Kidney capillary endothelial cell (primary cell): ENCODE data around the gene ANKRD63.

Source experiments
- DNase-seq: peaks from one replicate; pipeline ENCODE4 v3.0.0-alpha.2; 2018; ENCODE audit warnings: low spot score

Gene ANKRD63

DNA sequence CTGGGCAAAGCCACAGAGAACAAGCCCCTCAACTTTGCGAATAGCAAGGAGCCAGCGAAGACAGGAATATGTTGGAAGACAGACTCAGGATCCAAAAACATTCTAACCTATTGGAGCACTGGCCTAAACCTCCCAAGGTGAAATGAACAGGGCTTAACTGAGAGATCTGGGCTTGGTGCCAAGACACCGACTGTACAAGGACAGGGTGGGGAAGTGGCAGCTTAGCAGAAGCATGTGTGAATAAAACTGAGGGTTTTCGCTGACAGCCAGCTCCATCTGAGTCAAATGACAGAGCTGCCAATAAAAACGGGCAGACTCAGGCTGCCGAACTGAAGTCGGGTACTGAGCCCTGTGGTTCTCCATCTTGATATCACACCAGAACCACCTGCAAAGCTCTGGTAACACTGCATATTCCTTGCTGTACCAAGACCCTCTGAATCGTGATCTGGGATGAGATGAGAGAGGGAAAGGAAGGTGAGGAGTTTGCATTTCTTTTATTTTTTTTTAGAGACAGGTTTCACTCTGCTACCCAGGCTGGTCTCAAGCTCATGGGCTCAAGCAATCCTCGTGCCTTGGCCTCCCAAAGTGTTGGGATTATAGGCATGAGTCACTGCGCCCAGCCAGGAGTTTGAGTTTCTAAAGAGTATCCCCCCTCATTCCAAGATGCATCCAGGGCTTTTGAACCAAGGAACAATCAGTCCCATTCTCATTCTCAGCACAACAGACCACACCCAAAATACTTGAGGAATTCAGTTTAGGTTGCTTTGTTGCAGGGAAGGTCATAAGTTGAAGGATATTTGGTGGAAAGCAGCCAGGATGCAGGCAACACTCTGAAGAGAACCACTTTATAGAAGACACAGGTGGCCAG lies 30.9 kb upstream of the ANKRD63 start:
- DNase-seq, result no peak

DNA sequence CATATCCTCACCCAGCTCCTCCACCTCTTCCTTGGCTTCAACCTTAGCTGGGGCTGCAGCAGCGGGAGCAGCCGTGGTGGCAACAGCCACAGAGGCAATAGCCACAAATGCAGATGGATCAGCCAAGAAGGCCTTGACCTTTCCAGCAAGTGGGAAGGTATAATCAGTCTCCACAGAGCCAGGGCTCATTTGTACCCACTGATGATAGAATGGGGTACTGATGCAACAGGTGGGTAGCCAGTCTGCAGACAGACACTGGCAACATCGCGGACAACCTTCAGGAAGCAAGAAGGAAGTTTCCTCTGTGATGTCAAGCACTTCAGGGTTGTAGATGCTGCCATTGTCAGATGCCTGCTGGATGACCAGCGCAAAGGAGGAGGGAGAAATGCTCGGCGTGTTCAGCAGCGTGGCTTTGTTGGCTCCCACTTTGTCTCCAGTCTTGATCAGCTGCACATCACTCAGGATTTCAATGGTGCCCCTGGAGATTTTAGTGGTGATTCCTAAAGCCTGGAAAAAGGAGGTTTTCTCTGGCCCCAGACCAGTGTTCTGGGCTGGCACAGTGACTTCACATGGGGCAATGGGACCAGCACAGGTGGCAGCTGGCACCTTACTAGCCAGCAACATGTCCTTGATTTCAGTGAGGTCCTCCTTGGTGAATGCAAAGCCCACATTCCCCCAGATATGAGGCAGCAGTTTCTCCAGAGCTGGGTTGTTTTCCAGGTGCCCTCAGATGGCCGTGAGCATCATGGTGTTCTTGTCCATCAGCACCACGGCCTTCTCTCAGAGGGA lies 29.7 kb upstream of the ANKRD63 start:
- DNase-seq, result no peak

DNA sequence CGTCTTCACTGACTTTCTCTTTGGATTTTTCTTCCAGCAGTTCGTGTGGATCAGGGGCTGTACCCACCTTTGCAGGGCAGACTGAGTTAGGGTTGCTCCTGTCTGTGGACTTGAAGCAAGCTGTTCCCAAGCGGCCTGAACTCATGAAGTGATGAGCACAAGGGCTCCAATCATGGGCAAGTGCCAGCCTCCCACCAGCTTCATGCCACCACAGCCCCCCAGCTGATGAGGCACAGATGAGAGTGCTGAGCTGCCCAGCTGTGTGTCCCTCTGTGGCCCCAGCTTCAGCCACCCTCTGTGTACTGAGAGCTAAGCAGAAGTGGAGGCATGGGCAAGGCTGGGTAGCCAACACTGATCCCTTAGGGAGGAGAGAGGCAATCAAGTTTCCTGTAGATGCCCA lies 28.1 kb upstream of the ANKRD63 start:
- no peak for DNase-seq

DNA sequence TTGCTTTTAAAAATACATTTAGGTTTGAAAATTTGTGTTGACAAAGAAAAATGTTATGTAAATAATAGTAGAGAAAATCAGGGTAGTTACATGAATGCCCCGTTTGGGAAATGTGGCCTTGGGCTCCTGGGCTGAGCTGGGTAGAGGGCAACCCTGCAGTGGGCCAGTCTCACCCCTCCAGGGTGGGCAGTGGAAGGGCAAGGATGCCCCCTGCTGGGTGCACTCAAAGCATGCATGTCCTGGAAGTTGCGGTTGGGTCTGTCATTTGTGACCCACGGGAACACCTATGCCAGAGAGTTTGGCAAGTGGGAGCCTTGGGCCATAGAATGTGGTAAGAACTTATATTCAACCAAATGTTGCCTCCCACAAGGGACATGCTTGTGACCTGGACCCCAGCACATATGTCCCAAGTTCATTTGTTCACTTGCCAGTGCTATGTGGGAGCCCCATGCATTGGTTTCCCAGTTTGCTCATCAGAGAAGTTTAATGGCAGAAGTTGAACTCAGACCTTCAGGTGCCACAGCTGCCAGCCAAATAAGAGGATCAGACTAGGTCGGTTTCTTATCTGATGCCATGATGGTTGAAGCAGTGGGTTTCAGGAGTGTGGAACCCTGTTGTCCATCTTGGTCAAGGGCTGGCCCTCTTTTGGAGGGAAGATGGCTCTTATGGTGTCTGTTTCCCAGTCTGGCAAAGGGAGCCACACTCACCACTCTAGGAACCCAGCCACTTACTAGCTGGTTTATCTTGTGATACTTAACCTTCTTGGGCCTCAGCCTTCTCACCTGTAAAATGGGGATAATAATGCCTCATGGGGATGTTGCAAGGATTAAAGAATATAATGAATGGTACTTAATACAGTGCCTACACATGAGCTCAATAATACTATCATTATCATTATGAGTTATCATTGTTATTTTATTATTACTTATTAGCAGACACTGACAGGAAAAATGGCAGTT lies 27.4 kb upstream of the ANKRD63 start:
- DNase-seq, result peak; percentile 65

DNA sequence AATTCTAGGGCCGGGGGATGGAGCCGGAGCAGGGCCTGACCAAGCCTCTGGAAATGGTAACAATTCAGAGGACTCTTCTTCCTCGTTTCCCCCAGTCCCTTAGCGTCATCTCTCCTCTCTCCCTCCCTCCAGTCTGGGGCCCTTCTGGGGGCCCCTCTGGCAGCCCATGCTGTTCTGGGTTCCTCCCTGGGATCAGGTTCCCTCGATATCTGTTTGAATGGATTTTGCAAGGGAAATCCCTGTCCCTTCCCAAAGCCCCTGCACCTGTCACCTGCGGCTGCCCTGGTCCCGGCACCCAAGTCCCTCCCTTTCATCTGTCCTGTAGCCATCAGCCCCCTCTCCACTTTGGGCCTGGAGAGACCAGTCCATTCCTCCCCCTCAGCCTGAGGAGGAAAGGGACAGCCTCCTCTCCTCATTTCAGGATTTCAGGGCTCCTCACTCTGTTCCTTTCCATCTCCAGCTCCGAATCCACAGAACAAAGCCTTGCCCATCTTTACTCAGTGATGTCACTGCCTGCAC lies 26.5 kb upstream of the ANKRD63 start:
- no peak for DNase-seq

DNA sequence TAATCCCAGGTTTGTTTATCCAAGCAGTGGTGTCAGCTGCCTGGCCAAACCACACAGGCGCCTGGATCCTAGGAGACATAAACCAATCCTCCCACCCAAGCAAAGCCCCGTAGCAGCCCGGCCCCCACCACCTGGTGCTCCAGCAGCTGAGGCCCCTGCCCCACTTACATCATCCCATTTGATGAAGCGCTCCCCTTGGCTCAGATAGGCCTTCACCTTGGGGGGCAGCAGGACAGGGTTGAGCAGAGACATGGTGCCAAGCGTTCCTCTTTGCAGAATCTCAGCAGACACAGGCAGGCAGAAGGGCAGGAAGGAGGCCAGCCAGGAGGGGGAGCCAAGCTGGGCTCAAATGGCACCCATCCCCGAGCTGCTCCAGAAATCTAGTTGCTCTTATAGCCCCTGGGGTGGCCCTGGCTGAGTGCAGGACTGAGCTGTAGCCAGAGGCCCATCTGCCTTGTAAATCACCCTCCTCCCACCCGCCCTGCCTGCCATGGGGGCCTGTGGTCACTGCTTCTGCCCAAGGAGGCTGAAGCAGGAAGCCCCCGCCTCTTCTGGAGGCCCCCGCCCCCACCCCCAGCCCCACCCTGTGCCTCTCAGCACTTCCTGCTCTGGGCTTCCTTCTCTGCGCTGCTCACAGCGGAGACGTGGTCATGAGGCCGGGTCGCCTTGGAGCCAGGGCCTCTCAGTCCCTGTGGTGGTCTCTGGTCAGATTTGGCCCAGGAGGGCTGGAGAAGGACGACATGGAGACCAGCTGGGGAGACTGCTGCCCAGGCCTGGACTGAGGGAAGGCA lies 24.8 kb upstream of the ANKRD63 start, which contains the start of gene PLCB2:
Gene PLCB2 (minus strand): TSS at position 515 of the 791 bp plus-strand sequence. CDS start 263 bp downstream, at position 252.
- no peak for DNase-seq

DNA sequence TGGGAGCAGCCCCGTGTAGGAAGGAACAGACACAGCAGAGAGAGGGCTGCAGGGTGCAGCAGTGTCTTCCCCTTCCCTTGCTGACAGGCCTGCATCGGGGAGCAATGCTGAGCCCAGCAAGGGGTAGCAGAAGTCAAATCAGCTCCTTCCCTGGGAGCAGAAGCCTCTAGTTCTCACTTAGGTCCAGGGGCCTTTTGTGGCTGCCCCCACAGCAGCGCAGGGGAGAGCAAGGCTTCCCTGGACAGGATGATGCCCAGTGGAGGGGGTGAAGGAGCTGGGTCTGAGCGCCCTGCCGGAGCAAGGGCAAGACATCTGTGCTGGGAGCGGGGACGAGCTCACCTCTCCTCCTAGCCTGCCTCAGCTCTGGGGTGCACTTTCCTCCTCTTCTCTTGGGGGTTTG lies 24.0 kb upstream of the ANKRD63 start:
- no peak for DNase-seq

DNA sequence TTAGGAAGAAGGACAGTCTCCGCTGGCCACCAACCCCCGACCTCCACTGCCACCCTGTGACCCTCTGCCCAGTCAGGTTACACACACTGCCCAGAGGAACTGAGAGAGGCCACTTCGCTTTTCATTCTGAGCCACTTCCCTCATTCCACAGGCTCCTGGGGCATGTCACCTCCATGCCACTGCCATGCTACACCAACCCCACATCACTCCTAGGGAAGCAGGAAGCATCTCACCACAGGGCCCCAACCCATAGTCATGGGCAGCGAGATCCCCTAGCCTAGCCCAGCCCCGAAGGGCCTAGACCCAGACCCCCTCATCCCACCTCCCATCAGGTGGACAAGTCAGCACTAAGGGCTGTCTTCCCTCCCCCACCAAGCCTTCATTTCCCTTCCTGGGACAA lies 23.5 kb upstream of the ANKRD63 start:
- DNase-seq, result no peak

DNA sequence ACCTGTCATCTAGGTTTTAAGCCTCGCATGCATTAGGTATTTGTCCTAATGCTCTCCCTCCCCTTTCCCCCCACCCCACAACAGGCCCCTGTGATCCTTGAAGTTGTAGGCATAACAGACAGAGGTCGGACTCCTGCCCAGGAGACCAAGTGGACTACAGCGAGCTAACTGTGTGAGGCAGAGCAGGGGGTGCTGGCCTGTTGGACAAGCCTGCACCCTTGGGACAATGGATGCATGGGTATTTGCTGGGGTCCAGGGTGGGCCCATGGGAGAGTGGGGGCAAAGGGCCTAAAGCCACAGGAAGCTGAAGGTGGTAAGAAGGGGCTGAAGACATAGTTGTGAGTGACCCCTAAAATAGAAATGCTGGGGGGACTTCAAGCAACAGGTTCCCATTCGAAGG lies 22.4 kb upstream of the ANKRD63 start:
- no peak for DNase-seq

DNA sequence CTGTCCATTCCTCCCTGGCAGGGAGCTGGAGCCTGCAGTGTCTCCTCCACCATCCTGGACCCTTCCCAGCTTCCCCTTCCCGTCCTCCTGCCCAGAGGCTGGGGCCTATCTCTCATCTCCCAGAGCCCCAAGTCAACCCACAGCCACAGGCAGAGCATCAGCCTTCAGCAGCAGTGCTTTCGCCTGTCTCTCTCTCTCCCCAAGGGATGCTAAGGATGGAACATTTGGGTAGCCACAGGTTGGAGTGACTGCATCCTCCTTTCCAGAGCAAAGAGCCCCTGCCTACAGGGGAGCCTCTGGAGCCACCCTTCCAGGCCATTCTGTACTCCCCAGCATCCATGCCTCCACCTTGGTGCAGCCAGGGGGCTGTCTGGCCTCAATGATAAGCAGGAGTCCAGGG lies 20.7 kb upstream of the ANKRD63 start:
- no peak for DNase-seq

DNA sequence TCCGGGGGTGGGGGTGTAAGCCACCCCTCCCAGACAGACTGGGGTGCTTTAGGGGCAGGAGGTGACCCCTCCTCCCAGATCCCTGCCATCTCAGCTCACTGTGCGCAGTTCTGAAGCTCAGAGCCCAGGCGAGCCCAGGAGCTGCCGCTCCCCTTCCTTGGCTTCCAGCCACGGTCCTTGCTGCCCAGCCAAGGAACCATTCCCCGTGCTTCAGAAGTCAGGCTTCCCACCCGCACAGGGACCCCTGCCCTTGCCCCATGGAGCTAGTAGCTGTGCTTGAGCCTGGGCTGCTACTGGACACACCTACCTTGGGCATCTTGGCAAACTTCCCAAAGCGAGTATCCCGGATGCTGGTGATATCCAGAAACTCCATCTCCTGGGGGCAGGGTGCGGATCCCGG lies 20.1 kb upstream of the ANKRD63 start:
- DNase-seq, result no peak

DNA sequence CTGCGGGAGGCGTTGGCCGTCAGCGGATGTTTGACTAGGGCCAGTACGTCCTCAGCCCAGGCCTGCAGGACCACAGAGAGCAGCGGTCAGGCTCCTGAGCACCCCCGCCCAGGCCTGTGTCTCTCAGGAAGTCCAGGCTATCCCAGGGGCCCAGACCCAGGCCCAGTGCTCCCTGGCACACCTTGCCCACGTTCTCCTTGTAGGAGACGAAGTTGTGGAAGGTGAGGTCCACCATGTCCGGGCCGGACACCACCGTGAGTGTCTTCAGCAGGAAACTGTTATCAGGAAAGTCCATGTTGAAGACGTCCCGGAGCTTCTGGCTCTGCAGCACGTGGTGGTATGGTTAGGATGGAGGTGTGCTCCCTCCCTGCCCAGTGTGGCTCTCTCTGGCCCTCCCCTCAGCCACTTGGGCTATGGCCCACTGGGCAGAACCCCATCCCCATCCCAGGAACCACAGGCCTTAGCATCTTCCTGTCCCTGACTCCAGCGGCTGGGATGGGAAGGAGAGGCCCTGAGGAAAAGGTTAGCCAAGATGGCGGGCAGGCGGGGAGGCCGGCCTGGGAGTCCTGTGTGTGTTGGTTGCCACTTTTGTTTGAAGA lies 19.5 kb upstream of the ANKRD63 start:
- no peak for DNase-seq

DNA sequence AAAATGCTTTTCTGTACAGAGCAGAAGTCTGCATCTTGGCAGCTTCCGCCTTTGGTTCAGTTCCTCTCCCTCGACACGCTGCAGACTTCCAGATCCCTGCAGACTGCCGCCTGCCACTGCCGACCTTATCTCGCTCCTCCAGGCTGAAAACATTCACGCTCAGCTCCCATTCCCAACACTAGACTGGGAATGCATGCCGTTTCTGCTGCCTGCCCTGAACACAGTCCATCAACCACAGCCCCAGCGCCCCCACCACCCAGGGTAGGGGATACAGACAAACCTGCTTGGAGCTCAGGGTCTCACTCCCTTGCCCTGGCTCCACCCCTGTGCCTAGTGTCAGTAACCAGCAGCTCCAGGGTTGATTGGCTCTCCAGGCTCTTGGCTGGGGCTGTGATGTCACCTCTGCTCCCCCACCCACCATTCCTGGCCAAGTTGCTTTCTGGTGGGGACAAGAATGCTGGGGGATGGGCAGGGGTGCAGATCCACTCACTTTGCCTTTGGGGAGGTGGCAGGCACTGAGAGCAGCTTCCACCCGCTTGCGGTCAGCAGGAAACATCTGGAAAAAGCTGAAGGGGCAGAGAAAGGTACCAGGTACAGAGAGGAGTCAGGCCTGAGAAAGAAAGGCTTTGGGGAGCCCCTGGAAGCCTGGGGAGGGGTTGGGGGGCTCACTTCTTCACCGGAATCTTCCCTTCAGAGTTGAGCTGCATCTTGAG lies 18.8 kb upstream of the ANKRD63 start:
- no peak for DNase-seq

DNA sequence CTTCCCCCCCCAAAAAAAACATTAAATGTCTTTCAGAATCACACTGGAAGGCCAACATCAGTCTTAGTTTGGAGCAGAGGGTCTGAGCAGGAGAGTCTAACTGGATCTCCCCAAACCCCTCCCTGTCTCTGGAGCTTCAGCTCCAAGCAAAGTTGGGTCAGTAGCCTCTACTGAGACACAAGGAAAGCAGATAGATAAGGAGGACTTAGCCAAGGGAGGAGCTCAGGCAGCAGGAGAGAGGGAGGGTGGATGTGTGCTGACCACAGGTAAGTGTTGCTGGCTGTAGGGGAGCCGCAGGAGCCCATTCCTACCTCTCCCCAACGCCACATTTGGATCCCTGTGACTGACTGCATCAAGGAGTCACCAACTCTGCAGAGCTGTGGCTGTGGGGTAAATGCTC lies 17.9 kb upstream of the ANKRD63 start:
- no peak for DNase-seq

DNA sequence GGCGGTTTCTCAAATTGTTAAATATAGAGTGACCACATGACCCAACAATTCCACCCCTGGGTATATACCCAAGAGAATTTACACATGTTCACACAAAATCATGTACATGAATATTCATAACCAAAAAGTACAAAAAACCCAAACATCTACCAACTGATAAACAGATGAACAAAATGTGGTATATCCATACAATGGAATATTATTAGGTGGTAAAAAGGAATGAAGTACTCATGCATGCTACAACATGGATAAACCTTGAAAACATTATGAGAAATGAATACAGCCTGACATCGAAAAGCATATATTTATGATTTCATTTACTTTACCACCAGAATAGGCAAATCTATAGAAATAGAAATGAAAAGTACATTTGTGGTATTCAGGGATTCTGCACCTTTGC lies 17.5 kb upstream of the ANKRD63 start:
- DNase-seq, result no peak

DNA sequence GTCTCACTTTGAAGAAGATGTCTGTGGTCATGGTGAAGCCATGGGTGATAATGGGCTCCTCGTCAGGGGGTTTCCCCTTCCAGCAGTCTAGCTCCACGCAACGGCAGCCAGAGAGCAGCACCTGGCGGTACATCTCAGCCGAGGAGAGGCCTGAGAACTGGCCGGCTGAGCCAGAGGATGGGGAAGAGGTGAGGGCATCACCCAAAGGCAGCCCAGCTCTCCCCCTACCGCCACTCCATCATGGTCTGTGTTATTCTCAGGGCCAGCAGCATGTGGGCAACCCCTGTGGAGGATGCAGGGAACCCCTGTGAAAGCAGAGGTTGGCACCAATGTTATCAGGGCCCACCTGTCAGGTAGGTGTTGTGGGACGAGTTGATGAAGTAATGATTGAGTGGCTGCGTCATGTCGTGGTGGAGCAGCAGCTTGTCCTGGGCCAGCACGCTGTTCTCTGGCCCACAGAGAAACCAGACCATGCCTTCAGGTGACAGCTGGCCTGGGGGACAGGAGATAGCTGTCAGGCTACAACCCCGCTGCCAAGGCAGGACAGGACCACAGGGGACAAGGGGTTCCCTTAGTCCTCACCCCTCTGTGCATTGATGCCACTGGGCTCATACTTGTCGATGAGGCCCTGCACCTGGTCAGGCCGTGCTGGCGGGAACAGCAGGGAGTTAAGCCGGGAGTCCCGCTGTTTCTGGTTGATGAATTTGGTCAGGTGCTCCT lies 15.5 kb upstream of the ANKRD63 start:
- no peak for DNase-seq

DNA sequence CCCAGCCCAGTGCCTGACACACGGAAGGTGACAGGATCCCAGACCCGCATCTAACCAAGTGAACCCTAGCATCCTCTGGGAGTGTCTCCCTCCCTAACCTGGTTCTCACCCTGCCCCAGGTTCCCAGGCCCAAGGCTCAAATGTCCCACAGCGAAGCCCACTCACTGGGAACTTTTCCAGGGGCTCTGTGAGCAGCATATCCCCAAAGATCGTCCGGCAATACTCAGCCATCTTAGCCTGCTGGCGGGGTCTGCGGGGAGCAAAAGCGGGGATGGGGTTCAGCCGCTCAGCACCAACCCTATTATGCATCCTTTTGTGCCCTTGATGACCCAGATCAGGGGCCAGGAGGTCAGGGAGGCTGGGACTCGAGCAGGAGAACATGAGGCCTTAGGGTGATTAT lies 14.5 kb upstream of the ANKRD63 start:
- DNase-seq, result no peak

DNA sequence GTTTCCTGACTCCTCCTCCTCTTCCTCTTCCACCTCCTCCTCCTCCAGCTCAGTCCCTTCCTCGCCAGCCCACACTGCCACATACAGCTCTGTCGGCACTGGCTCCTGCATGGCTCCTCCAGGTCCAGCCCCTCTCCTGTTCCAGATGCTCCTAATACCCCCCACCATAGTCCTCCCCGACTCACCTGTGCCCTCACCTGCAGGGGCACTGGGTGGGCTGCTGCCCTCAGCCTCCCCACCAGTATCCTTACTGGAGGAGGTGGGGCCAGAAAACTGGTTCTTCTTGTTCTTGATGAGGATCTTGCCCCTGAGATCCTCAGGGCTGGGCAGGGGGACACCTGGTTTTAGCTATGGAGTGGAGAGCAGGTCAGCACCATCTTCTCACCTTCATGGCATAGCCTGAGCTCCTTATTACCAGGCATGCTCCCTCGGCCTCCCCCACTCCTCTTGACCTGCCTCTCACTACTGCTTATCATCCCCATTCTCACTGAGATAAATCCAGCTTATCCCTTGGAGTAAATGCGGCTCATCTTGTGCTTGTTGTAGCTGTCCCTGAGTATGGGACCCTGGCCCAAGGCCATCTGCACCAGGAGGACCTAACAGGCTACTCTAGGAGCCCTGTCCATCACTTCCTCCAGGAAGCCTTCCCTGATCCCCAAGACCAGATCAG lies 13.8 kb upstream of the ANKRD63 start:
- no peak for DNase-seq
